ENCODE results near the gene CD34.

The CD34 gene

GRCh38 chr1:207919523-207920170 lies 8.7 kb upstream of the CD34 start:
- peak; percentile 43 for DNase-seq (ENCODE audit: extremely low read depth, low read depth)

GRCh38 chr1:207918581-207918980 lies 7.7 kb upstream of the CD34 start:
- TF ChIP-seq CTCF (IDR thresholded peaks at IDR 0.05; ENCODE audit: low read depth, low read length): no peak
- no peak for DNase-seq (ENCODE audit: extremely low read depth, low read depth)

More at GRCh38 chr1:207919523-207920170, 8.7 kb upstream of the CD34 start:
- TF ChIP-seq CTCF (IDR thresholded peaks at IDR 0.05; ENCODE audit: low read depth, low read length): no peak

- TF ChIP-seq CTCF (IDR thresholded peaks at IDR 0.05; ENCODE audit: low read depth, low read length): no peak
- DNase-seq (ENCODE audit: extremely low read depth, low read depth): no peak
These were observed 7.1 kb upstream of the CD34 start for GRCh38 chr1:207918011-207918410.

GRCh38 chr1:207917080-207917479 lies 6.2 kb upstream of the CD34 start:
- no peak for DNase-seq (ENCODE audit: extremely low read depth, low read depth)
- TF ChIP-seq CTCF (IDR thresholded peaks at IDR 0.05; ENCODE audit: low read depth, low read length): no peak

- no peak for TF ChIP-seq CTCF (IDR thresholded peaks at IDR 0.05; ENCODE audit: low read depth, low read length)
- DNase-seq (ENCODE audit: extremely low read depth, low read depth): no peak
These were observed 3.0 kb upstream of the CD34 start for GRCh38 chr1:207913951-207914350.

GRCh38 chr1:207911856-207912760 lies 1.2 kb upstream of the CD34 start:
- no peak for TF ChIP-seq CTCF (IDR thresholded peaks at IDR 0.05; ENCODE audit: low read depth, low read length)
- no peak for DNase-seq (ENCODE audit: extremely low read depth, low read depth)

GRCh38 chr1:207909687-207910086 lies 1.2 kb downstream of the CD34 start:
- no peak for DNase-seq (ENCODE audit: extremely low read depth, low read depth)
- no peak for TF ChIP-seq CTCF (IDR thresholded peaks at IDR 0.05; ENCODE audit: low read depth, low read length)

Data from AG09319 (cell line).